CD4-positive, alpha-beta T cell treated with Interferon alpha-2 for 1 hour (primary cell): ENCODE measurements around the gene PLPPR5.
A peak's percentile ranks its signal among the peaks of the same experiment; 100 is the strongest.
"Not testable (repeated sequence)": the region's sequence is repeated elsewhere in the genome, so short reads cannot be mapped to it uniquely, and the experiment has no call there.

Experiments
- DNase-seq, 2 donors: peaks; one replicate each; pipeline ENCODE4 v3.0.0-alpha.2; 2020 to 2022

PLPPR5 gene, protein sequence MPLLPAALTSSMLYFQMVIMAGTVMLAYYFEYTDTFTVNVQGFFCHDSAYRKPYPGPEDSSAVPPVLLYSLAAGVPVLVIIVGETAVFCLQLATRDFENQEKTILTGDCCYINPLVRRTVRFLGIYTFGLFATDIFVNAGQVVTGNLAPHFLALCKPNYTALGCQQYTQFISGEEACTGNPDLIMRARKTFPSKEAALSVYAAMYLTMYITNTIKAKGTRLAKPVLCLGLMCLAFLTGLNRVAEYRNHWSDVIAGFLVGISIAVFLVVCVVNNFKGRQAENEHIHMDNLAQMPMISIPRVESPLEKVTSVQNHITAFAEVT

DNA sequence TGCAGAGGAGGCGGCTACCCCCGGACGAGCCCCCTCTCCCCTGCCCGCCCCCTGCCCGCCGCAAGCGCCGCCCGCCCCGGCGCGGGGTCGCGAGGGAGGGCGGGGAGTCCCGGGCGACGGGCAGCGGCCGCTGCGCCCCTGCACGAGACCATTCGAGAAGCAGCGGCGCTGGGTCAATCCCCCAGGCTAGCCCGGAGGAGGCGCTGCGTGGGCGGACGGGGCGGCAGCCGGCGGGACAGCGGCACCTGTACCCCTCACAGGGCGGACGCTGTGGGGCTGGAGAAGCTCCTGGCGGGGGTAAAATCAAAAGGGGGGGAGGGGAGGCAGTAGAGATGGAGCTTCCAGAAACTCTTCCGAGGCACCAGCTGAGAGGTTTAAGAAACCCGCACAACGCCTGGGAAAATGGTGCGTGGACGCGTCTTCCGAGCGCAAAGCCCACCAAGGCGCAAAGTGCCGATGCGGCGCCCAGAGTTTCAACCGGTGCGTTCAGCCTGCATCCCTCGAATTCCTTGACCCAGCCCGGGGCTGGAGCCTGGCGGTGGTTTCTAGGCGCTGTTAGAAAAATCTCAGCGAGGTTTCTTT is at the start of gene PLPPR5:
TSS of gene PLPPR5 (minus strand) at position 1 of the 582 bp plus-strand sequence. CDS start 190 bp downstream, outside the sequence.
- no peak for DNase-seq

DNA sequence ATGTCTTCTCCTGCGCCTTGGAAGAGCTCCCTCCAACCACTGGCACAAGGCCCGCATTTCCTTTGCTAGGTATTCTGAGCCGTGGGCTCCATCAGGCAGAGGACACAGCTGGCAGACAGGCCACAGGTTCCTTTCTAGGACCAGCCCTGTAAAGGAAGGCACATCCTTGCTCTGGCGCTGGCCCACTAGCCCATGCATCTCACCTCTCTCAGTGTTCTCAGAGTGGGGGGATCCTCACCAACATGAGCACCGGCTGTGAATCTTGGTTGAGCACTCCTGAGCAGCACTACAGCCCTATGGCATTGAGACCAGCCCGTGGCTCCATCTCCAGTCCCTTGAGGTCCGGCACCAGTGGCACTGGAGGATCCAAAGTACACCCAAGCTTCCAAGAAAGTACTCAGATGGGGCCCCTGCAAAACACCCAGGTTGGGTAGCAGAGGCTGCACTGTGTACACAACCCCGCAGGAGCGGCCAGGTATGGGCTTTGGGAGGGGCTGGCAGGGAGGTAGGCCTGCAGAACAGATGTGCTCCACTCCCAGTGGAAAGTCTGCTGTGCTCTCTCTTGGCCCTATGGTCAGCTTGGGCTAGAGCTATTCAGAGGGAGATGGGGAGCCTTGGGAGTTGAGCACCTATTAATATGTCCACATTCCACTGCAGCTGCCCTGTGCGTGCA is 47.1 kb upstream of the PLPPR5 start:
- no peak for DNase-seq

DNA sequence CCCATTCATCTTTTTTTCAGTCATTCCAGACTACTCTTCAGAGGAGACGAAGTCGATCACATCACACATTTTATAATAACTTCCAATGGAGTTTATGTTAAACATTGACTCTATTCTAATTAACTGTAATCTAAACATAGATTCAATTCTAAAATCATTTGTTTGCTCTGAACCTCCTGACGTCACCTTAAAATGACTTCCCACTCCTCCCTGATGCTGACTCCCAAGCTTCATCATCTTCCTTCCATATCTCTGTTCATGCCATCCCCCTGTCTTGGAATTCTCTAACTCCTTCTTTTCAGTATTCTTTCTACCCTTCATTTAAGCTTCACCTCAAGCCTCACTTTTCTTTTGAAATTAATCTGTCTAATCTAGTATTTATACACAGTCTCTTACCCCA is 45.1 kb upstream of the PLPPR5 start:
- DNase-seq = no peak

DNA sequence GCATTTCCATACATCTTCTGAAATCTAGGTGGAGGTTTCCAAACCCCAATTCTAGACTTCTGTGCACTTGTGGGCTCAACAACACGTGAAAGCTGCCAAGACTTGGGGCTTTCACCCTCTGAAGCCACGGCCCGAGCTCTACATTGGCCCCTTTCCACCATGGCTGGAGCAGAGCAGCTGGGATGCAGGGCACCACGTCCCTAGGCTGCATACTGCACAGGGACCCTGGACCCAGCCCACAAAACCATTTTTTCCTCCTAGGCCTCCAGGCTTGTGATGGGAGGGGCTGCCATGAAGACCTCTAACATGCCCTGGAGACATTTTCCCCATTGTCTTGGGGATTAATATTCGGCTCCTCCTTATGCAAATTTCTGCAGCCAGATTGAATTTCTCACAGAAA is 32.1 kb upstream of the PLPPR5 start:
- DNase-seq = not testable (repeated sequence)

DNA sequence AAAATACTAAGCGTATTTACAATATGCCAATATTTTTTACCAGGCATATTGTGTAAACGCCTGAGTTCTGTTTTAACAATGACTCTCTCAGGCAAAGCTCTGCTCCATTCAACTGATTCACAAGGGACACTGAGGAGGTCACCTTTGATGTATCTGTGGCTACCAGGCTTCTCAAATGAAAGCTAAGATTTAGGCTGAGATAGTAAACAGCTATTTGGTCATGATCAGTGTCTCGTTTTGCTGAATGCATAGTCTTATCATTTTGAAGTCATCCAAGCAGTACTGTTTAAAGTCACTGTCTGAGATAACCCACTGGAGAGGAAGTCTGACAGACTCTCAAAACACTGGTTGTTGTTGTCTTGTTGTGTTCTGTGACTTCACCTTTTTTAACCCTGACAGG is 13.7 kb upstream of the PLPPR5 start:
- no peak for DNase-seq

DNA sequence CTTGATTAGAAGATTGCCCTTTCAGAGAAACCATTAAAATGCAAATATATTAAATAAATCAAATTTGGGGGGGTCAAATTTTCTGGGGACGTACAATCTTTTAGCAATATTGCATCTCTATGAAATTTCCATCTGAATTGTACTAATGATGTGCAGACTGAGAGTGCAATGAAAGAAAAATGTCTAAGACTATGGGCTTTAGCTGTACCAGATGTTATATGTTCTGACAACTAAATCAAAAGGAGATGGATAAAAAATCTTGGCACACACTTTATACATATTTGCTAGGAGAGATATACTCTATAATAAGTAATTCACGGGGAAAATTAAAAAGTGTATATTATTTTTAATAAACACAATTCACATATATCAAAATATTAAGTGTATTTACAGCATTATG is 13.0 kb upstream of the PLPPR5 start:
- no peak for DNase-seq

DNA sequence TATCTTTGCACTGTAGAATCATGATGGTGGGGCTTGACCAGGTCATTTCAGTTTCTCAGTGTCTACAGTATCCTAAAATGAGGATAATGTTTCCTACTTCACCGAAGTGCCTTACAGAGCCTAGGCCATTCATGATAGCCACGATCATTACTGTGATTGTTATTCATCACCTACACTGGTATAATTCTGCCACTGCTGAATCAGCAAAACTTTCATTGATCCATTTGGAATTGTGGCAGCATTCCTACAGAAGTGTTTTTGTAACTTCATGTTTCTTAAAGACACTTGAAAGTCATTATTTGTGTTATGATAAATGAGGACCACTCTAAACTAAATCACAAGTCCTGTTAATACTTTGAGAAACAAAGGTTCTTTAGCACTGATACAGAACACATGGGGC is 6.0 kb upstream of the PLPPR5 start:
- no peak for DNase-seq

DNA sequence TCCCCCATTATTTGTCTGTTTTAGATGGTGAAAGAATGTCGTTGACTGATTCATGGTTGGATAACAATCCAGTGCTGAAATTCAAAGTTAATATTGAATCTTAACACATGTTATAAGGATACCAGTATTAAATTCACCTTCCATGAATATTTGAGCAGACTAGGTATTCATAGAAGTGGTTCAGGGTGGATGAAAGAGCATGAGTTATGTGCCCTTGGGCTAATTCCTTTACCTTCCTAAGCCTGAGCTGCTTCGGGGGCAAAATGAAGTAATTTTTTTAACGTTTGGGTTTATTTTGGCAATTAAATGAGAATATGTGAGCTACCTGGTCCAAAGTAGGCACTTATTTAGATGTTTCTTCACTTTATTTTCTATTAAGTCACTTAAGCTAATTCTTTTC is 2.7 kb upstream of the PLPPR5 start:
- no peak for DNase-seq

DNA sequence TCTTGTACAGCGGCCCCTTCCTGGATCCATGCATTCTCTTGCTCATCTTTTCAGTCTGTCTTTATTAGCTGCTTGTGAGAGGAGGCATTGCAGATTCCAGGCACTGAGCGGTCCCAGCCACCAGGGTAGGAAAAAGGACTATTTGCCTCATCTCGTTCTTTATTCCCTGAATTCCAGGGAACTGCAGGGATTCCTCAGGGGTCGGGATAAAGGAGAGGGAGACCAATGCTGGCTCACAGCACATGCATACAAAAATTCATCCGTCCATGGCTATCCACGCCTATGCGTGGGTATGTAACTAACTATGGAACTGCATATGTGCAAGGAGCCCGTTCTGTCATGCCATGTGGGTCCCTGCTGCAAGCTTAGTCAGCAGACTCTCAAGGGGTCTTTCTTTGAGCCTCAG is 879 bp upstream of the PLPPR5 start:
- no peak for DNase-seq

DNA sequence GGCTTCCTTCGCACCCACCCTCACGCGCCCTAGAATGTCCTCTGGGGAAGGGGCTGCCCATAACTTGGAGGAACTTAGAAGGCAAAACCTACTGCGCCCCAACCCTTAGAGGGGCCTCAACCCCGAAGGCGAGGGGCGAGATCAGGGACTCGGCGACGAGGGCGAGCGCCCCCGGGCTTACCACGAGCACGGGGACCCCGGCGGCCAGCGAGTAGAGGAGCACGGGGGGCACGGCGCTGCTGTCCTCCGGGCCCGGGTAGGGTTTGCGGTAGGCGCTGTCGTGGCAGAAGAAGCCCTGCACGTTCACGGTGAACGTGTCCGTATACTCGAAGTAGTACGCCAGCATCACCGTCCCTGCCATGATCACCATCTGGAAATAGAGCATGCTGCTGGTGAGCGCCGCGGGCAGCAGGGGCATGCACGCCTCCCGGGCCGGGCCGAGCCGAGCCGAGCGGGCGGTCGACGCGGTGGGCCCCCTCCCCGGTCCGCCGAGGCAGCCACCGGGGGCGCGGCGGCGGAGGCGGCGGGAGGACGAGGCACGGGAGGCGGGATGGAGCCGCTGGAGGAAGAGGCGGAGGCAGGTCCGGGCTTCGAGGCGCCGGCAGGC is 304 bp downstream of the PLPPR5 start:
- DNase-seq = peak in 1 of 2 donors; percentile 20

DNA sequence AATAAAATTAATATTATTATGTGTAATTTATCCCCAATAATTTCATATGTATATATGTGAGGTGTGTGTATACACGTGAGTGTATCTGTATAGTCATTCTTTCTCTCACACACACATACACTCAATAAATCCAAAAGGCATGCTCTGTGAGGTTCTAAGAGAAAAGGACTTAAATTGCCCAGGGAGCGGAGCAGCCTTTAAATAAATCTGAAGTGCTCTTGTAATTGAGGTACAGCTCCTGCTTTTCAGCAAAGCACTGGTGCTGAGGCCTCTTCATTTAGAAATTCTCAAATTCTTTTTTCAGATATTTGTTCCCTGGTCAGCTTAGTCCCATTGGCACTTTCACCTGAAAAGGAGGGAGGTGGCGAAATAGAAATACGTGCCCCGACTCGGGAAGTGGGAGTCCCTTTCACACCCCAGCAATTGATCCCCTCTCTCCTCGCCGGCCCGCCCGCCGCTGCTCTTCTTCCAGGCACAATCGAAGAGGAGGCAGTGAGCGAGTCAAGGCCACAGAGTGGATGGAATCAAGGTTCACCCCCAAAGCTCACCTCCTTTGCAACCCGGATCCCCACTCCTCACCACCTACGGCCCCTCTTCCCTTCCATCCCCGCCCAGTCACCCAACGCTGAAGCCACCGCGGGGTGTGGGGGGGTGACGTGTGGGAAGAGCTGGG is 944 bp downstream of the PLPPR5 start:
- no peak for DNase-seq

DNA sequence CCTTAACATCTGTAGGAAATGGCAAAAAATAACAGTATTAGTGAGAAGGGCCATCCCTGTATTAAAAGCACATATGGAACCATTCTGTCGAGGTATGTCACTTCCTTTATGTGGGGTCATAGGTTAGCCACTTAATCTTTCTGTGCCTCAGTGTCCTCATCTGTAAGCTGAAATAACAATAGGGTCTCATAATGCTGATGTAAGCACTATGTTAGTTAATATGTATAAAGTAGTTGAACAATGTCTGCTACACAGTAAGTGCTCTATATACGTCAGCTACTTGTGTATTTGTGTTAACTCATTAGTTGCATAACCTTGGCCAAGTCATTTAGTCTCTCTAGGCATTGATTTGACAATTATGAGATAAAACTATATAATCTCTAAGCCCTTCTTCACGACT is 11.8 kb downstream of the PLPPR5 start:
- no peak for DNase-seq

DNA sequence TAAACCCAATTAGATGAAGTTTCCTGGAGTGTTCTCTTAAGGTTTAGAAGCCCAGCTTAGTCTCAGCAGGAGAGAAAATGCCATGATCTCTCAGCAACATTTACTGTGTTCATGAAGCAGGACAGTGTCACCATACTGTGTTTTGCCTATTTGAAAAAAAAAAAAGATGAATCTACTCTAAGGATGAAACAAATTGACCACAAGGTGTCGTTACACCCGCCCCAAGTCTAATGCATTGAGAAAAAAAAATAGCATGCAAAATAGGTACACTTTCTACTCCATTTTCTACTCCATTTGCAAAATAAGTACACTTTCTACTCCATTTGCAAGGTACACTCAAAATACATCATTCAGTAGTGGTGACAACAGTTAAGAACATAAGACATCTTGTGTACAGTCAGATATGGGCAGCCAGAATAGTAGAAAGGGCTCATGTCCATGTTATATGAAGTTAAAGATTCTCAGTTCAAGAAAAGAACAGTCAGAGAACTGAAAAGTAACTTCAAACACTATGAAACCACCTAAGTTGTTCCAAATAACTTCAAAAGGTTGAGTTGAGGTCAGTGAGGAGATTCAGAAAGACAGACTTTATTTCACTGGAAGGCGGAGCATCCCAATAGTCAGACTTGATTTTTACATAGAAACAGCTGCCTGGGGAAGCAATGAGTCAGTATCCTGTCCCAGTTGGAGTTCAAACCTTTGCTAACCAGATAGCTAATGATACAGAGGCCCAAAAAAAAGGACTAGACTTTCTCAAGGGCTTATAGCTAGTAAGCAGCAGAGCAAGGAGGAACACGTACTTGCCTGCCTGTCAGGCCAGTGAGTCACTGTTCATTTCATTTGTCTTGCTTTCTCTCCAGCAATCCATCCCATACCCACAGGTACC is 13.3 kb downstream of the PLPPR5 start:
- no peak for DNase-seq

DNA sequence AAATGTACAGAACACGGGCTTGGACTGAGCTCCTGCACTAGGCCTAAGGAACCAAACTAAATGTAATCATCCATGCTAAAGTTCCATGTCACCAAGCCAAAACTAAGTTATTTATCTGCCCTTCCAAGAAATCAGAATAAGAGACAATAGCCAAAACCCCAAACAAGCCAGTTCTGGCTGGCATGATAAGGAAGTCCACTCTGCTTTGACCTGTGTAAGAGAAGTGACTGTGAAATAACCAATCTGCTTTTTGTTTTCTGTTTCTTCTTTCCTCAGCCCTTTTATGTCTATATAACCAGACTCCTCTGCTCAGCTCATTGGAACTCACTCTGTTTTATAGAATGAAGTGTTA is 15.1 kb downstream of the PLPPR5 start:
- no peak for DNase-seq

DNA sequence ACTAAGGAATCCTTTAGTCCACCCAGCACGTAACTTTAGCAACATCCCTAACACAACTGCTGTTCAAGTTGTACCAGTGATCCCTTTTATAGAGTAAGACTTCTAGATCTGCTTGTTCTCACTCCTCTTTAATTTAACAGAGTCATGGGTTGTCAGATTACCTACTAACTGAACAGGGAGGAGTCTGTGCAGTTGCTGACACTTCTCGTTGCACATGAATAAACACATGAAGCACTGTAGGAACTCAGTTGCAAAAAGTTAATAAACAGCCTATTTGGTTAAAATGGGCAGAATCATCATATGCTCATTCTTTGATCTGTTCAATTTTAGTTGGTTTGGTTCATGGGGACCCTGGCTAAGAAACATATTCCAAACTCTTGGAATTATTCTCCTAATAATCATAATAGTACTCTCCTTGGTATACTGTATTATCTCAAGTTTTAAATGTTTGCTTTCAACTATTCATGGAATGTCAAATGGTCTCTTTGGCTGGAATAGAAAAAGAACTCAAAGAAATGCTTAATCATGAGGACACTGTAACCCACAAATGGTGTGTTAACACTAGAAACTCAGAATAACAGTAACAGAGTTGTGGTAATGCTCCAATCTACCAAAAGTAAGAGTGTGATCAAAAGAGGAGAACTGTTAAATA is 15.6 kb downstream of the PLPPR5 start:
- DNase-seq = no peak

DNA sequence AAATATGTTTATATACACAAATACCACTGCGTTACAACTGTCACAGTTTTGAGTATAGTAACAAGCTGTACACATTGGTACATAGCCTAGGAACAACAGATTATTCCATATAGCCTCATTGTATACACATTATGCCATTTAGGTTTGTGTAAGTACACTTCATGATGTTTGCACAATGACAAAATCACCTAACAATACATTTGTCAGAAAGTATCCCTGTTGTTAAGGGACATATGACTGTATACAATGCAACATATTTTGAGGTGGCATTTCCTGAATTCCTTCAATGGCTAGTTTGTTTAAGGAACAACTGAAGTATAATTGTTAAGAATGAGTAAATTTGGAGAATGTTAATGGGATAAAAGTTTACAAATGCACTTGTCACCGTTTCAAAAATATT is 19.0 kb downstream of the PLPPR5 start:
- DNase-seq = no peak

DNA sequence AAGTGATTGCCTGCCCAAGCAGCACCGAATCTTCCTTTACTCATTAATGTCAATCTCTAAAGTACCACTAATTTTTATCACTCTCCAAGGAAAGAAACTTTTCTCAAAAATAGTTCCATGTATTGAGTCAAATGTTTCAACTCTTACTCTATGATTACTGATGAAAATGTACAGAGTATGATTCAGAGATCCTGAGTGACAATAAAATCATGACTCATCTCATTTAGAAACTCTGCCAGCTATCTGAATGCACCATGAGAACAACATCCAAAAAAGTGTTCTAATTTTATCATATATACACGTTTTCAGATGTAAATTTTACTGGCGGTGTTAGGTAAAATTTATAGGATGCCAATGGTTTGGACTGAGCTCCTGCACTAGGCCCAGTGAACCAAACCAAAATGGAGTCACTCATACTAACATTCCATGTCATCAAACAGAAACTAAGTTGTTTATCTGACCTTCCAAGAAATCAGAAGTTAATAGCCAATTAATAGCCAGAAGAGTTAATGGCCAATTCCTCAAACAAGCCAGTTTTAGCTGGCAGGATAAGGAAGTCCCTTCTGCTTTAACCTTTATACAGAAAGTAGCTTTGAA is 22.6 kb downstream of the PLPPR5 start:
- DNase-seq = no peak

DNA sequence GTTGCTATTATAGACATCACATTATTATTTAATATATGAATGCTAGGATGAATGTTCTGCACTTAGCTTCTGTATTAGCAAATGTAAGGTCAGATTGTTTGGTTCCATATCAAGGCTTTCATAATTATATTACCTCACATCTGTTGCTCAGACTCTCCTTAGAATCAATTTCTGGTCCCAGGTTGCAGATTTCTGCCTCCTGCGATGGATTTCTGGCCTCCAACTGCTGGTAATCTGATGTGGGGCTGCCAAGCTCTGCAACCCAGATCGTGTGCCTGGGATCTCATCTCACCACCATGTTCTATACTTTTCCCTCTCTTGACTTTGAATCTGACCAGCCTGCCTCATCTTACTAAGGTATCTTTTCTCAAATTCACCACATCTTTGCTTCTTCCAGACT is 25.2 kb downstream of the PLPPR5 start:
- no peak for DNase-seq

DNA sequence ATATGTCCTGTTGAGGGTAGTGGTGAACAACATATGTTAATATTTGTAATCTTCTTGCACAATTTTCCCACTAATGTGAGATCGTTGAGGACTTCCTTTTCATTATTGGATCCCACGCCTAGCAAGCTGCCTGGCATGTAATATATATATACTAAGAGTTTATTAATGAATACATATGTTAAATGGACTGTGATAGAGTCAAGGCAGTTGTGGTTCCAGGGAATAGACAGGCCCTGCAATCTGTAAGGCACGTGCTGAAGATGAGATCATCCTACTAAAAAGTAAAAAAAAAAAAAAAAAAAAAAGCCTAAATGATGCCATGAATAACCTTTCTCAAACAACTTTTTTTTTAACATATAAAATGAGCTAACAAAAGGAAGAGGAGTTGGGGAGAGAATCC is 28.9 kb downstream of the PLPPR5 start:
- no peak for DNase-seq

DNA sequence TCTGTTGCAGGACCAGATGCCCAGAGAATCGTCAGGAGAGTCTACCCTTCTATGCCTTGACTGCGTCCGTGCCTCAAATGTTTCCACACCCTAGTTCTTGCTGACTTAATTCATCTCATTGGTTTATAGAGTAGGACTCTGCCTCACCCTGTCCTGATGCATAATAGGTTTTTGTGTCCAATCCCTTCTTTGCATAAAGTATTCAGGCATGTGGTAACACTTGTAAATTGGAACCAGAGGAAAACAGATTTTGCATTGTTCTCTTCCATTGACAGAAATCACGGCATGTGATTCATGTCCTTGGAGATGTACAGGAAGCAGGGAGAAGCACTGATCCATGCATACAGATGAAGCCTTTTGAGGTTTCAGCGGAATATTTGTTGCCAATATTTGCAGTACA is 29.5 kb downstream of the PLPPR5 start:
- no peak for DNase-seq

DNA sequence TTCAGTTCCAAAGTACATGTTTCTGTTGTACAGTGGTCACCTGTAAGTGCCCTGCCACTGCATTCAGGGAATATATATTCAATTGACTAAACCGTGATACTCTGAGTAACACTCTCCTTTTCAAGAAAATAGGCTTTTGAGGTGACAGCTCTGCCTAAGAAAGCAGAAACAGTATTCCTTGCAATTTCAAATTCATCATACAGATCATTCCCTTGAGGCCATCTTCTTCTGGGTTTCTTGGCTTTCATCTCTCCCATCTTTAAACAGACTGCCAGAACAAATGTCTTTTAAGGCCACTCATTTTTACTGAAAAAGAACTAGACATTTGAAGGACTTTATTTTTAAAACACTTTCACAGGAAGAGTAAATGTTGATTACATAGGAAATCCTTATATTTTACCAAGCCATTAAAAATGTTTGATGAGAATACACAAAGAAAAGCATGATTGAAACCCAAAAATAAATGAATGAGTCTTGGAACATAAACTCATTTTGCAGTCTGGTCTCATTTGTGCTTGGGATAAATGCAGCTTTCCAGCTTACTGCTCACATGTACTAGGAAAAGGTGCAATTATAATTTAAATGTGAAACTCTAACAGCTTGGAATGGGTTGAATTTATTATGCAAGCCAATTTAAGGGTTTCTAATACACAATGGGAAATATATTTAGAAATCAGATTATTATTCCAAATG is 34.7 kb downstream of the PLPPR5 start:
- DNase-seq = no peak
